Occipital lobe (tissue), 2 donors: ENCODE data around the gene LRRIQ1. TPM values are rescaled to one million over a fixed set of nuclear protein-coding genes. Genes with fewer than 3 reads are reported as not detected.

ENCODE experiments used
- DNase-seq: peaks from one replicate; lab custom pipeline; 2025; lab: John Stamatoyannopoulos, UW
- total RNA-seq: library from RNA; depleted of rRNA; stranded (reverse); fragments of >200 nt; gene quantifications from one replicate; pipeline ENCODE4 v1.2.3, GENCODE V29; 2014

Gene LRRIQ1
- total RNA-seq, 1 donor from 2014 or later = 7.0 TPM

GRCh38 chr12:85280165-85280983, 244.2 kb downstream of the LRRIQ1 start, which contains the start of gene ALX1:
TSS of gene ALX1 (plus strand) at chr12:85280220. CDS start at chr12:85280262, 42 bp downstream.
- DNase-seq = no peak

GRCh38 chr12:85280984-85281630, 245.0 kb downstream of the LRRIQ1 start:
- DNase-seq = no peak

GRCh38 chr12:85281636-85282312, 245.6 kb downstream of the LRRIQ1 start:
- DNase-seq = no peak

GRCh38 chr12:85283560-85283959, 247.4 kb downstream of the LRRIQ1 start:
- no peak for DNase-seq

Other genes starting within 250 kb of the LRRIQ1 start
- gene SLC6A15, start 123.6 kb upstream of the LRRIQ1 start, total RNA-seq = 119 TPM
- gene TSPAN19, start 74 bp upstream of the LRRIQ1 start, total RNA-seq = 0.16 TPM
- gene ALX1, start 243.9 kb downstream of the LRRIQ1 start, total RNA-seq = 0.16 TPM